PC-3 (cell line): ENCODE data around the gene HOXB6. TPM values are rescaled to one million over a fixed set of nuclear protein-coding genes. Genes with fewer than 3 reads are reported as not detected.

Source experiments
- ATAC-seq: fragments of 200-7000 bp; cut with Tn5 transposase; 2 replicates; pipeline ENCODE4 v1.9.1; 2020; ENCODE audit warnings: mild to moderate bottlenecking, moderate library complexity
- BruUV-seq: library from RNA; stranded (reverse); fragments of 400-500 nt; replicated peaks from 2 replicates; lab custom pipeline; 2021; lab: Mats Ljungman, UMichigan
- CTCF ChIA-PET: fragments of 300-600 bp; sonication (Branson Sonifier 250); formaldehyde crosslinking; loops from one replicate; lab custom pipeline; 2022; ENCODE audit warnings: antibody characterized with exemption; lab: Charles Lee
- POLR2A ChIA-PET: fragments of 300-600 bp; sonication (Branson Sonifier 250); formaldehyde crosslinking; loops from one replicate; lab custom pipeline; 2022; ENCODE audit warnings: antibody characterized with exemption; ENCODE audit not compliant: unreplicated experiment; lab: Charles Lee
- DNase-seq: peaks from one replicate; pipeline ENCODE4 v3.0.0-alpha.2; 2015
- H2AFZ ChIP-seq: fragments of 300-600 bp; sonication (generic); 2 replicates; pipeline ENCODE4 v1.6.0; 2016; ENCODE audit warnings: antibody characterized with exemption, low read length
- H3F3A ChIP-seq: fragments of 300-600 bp; sonication (generic); one replicate; pipeline ENCODE4 v1.6.0; 2017; ENCODE audit warnings: antibody characterized with exemption, low read length, control low read depth, mild to moderate bottlenecking; ENCODE audit not compliant: unreplicated experiment
- H3K27ac ChIP-seq: fragments of 300-600 bp; sonication (generic); 2 replicates; pipeline ENCODE4 v1.5.1; 2016; ENCODE audit warnings: mild to moderate bottlenecking, low read length
- H3K27me3 ChIP-seq: fragments of 300-600 bp; sonication (generic); 2 replicates; pipeline ENCODE4 v1.6.1; 2016; ENCODE audit warnings: low read length, mixed read lengths
- H3K36me3 ChIP-seq: fragments of 300-600 bp; sonication (generic); 2 replicates; pipeline ENCODE4 v1.6.1; 2016; ENCODE audit warnings: low read depth, mixed run types, low read length, mixed read lengths
- H3K4me1 ChIP-seq: fragments of 300-600 bp; sonication (generic); 2 replicates; pipeline ENCODE4 v1.5.1; 2016; ENCODE audit warnings: low read length; ENCODE audit not compliant: insufficient read depth
- H3K4me2 ChIP-seq: fragments of 300-600 bp; sonication (generic); 2 replicates; pipeline ENCODE4 v1.6.0; 2016; ENCODE audit warnings: low read length
- H3K4me3 ChIP-seq: fragments of 300-600 bp; sonication (generic); 2 replicates; pipeline ENCODE4 v1.5.1; 2016; ENCODE audit warnings: mild to moderate bottlenecking, low read length, mixed read lengths
- H3K79me2 ChIP-seq: fragments of 300-600 bp; sonication (generic); 2 replicates; pipeline ENCODE4 v1.6.1; 2017; ENCODE audit warnings: low read length, mixed read lengths
- H3K9ac ChIP-seq: fragments of 300-600 bp; sonication (generic); 2 replicates; pipeline ENCODE4 v1.6.0; 2016; ENCODE audit warnings: mild to moderate bottlenecking, low read length
- H3K9me2 ChIP-seq: fragments of 300-600 bp; sonication (generic); replicated peaks from 2 replicates; pipeline ENCODE4 v1.6.1; 2016; ENCODE audit warnings: mixed run types, low read length, mixed read lengths
- H3K9me3 ChIP-seq: fragments of 300-600 bp; sonication (generic); 2 replicates; pipeline ENCODE4 v1.6.1; 2016; ENCODE audit warnings: low read length, mixed read lengths
- H4K20me1 ChIP-seq: fragments of 300-600 bp; sonication (generic); 2 replicates; pipeline ENCODE4 v1.6.1; 2016; ENCODE audit warnings: low read length, mixed read lengths
- CTCF ChIP-seq: fragments of 300-600 bp; sonication (generic); conservative IDR thresholded peaks from 2 replicates; pipeline ENCODE4 v1.5.1; 2017; ENCODE audit warnings: antibody characterized with exemption, low read depth, mild to moderate bottlenecking, low read length
- EZH2 ChIP-seq: fragments of 300-600 bp; sonication (generic); IDR thresholded peaks from one replicate; pipeline ENCODE4 v1.6.1; 2017; ENCODE audit warnings: antibody characterized with exemption, mild to moderate bottlenecking, low read length; ENCODE audit not compliant: unreplicated experiment
- EZH2phosphoT487 ChIP-seq: fragments of 300-600 bp; sonication (generic); IDR thresholded peaks from 2 replicates; pipeline ENCODE4 v1.6.1; 2018; ENCODE audit warnings: mild to moderate bottlenecking, antibody characterized with exemption, low read length, borderline replicate concordance
- intact Hi-C: fragments of 100-400 bp; cut with micrococcal nuclease; formaldehyde crosslinking; loops from 2 replicates; pipeline ENCODE4 v1.9.0; 2023
- total RNA-seq: library from RNA; depleted of rRNA; stranded (reverse); fragments of >200 nt; gene quantifications from 2 replicates; pipeline ENCODE4 v1.2.3, GENCODE V29; 2014

HOXB6 gene
- total RNA-seq, 1 experiment from 2014 or later, result 9.5 TPM

- no peak overlapping the region for H3K4me2 ChIP-seq
- TF ChIP-seq EZH2phosphoT487 (no peak), EZH2 (no peak), CTCF (no peak)
- no TSS peak for BruUV-seq
- no peaks in the 10 kb centered on the region for H3K36me3 ChIP-seq
- H2AFZ ChIP-seq, result no peak overlapping the region
- H3K27ac ChIP-seq, result no peak overlapping the region
- no peaks in the 10 kb centered on the region for H3K9me2 ChIP-seq
- H4K20me1 ChIP-seq, result no peaks in the 10 kb centered on the region
- ChIA-PET POLR2A (no interaction called here), CTCF (interaction anchor here (0.6 kb wide), 1 partner anchor 11 kb away, joined by 3 read pairs; no protein-coding TSS in a partner anchor)
- no peaks in the 10 kb centered on the region for H3F3A ChIP-seq
- intact Hi-C loops, result no loop called here
- H3K9ac ChIP-seq, result no peak overlapping the region
- no peaks in the 10 kb centered on the region for H3K9me3 ChIP-seq
- no peak for DNase-seq
- no peak overlapping the region for H3K4me3 ChIP-seq
- H3K27me3 ChIP-seq, result no peaks in the 10 kb centered on the region
- H3K79me2 ChIP-seq, result no peaks in the 10 kb centered on the region
- H3K4me1 ChIP-seq, result no peaks in the 10 kb centered on the region
- no peak for ATAC-seq
These were observed 38.7 kb downstream of the HOXB6 start for GRCh38 chr17:48565925-48566710.

GRCh38 chr17:48565022-48565554 is 39.7 kb downstream of the HOXB6 start:
- Histone ChIP-seq H3K4me1 (no peaks in the 10 kb centered on the region), H3K36me3 (no peaks in the 10 kb centered on the region), H3K4me3 (no peak overlapping the region), H4K20me1 (no peaks in the 10 kb centered on the region), H2AFZ (no peak overlapping the region), H3K27ac (no peak overlapping the region), H3K27me3 (no peaks in the 10 kb centered on the region), H3K9me2 (no peaks in the 10 kb centered on the region), H3K79me2 (no peaks in the 10 kb centered on the region), H3K9ac (no peak overlapping the region), H3K9me3 (no peaks in the 10 kb centered on the region), H3K4me2 (no peak overlapping the region), H3F3A (no peaks in the 10 kb centered on the region)
- ChIA-PET POLR2A (no interaction called here), CTCF (no interaction called here)
- ATAC-seq (no peak), DNase-seq (no peak)
- no TSS peak for BruUV-seq
- no peak for TF ChIP-seq EZH2
- TF ChIP-seq CTCF, result no peak
- no peak for TF ChIP-seq EZH2phosphoT487
- intact Hi-C loops, result no loop called here
